Muscle layer of duodenum (tissue), 2 donors: Measurements from ENCODE around the gene GRIN1.

Experiments used
- H3K27ac ChIP-seq: one replicate; pipeline ENCODE4 v1.7.0; 2013; ENCODE audit warnings: mild to moderate bottlenecking, low read length
- H3K27me3 ChIP-seq: one replicate; pipeline ENCODE4 v1.7.0; 2013; ENCODE audit warnings: low read depth, mild to moderate bottlenecking, control low read depth, low read length
- H3K36me3 ChIP-seq, 2 donors: one replicate each; pipeline ENCODE4 v1.7.0; 2013; ENCODE audit warnings: low read length in 2 of 2, control low read depth in 1 of 2, mild to moderate bottlenecking in 1 of 2; ENCODE audit not compliant: insufficient read depth in 2 of 2, control insufficient read depth in 1 of 2
- H3K4me1 ChIP-seq, 2 donors: one replicate each; pipeline ENCODE4 v1.7.0; 2013; ENCODE audit warnings: low read length in 2 of 2, mild to moderate bottlenecking in 2 of 2, control low read depth in 1 of 2, moderate library complexity in 1 of 2; ENCODE audit not compliant: insufficient read depth in 2 of 2, control insufficient read depth in 1 of 2
- H3K4me3 ChIP-seq, 2 donors: one replicate each; pipeline ENCODE4 v1.7.0; 2013; ENCODE audit warnings: low read length in 2 of 2, low read depth in 1 of 2, mild to moderate bottlenecking in 1 of 2
- H3K9me3 ChIP-seq, 2 donors: one replicate each; pipeline ENCODE4 v1.7.0; 2013; ENCODE audit warnings: low read length in 2 of 2, control low read depth in 1 of 2, mild to moderate bottlenecking in 1 of 2; ENCODE audit not compliant: control insufficient read depth in 1 of 2
- donor health status: healthy.

Gene GRIN1

DNA sequence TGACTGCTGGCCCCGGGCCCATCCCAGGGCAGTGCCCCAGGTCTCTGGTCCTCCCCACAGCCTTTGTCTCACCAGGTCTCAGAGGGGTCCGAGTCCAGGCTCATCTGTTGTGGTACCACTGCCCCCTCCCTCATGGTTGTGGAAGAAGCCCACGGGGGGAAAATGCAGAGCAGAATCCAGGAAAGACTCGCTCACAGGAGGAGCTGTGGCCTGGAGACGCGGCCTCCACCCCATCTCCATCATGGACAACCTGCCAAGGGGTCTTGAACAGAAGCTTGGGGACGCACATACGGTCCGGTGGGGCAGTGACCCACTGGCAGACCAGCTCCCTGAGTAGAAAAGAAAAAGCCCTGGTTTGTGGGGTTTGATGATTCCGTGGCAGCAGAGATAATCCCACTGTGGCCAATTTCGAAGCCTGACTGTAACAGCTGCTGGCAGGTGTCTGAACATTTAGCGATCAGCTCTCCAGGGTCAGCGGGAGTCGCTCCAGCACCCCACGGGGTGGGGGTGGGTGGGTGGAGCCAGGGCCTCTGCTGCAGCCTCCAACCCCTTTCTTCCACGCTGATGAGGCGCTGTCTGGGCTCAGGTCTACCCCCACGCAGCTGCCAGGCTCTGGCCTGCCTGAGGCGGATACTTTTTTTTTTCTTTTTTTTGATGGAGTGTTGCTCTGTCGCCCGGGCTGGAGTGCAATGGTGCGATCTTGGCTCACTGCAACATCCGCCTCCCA is 1.9 kb upstream of the GRIN1 start:
- H3K9me3 ChIP-seq: no peaks in the 10 kb centered on the region
- peaks cover 0 to 5% of the 10 kb centered on the region in 2 donors for H3K4me1 ChIP-seq
- peaks cover 48% of the 10 kb centered on the region for H3K27me3 ChIP-seq
- no peak overlapping the region for H3K27ac ChIP-seq
- H3K4me3 ChIP-seq: no peak overlapping the region
- H3K36me3 ChIP-seq: no peaks in the 10 kb centered on the region

- no peaks in the 10 kb centered on the region for H3K36me3 ChIP-seq
- no peak overlapping the region for H3K27ac ChIP-seq
- peaks cover 0 to 5% of the 10 kb centered on the region in 2 donors for H3K4me1 ChIP-seq
- no peaks in the 10 kb centered on the region for H3K9me3 ChIP-seq
- peaks cover 51% of the 10 kb centered on the region for H3K27me3 ChIP-seq
- no peak overlapping the region for H3K4me3 ChIP-seq
Measured at GRCh38 chr9:137138058-137138721, 764 bp upstream of the GRIN1 start.

DNA sequence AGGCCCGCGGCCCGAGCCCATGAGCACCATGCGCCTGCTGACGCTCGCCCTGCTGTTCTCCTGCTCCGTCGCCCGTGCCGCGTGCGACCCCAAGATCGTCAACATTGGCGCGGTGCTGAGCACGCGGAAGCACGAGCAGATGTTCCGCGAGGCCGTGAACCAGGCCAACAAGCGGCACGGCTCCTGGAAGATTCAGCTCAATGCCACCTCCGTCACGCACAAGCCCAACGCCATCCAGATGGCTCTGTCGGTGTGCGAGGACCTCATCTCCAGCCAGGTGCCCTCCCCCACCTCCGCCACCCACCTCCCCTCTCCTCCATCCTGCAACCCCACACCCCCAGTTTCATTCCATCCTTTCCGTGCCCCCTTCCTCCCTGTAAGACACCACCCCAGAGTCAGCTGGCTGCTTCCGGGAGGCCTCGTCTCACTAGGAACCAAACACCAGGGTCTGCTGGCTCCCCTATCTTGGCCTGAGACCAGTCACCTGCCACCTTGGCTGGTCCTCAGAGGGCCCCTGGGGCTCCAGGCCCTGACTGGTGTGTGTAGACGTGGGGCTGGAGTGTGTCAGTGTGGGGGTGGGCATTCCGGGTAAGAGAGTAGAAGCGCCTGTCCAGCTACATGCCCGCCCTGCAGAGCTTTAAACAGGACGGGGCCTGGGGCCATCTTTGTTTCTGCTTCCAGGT is 655 bp downstream of the GRIN1 start:
- no peak overlapping the region for H3K27ac ChIP-seq
- no peaks in the 10 kb centered on the region for H3K9me3 ChIP-seq
- H3K27me3 ChIP-seq: peaks cover 51% of the 10 kb centered on the region

DNA sequence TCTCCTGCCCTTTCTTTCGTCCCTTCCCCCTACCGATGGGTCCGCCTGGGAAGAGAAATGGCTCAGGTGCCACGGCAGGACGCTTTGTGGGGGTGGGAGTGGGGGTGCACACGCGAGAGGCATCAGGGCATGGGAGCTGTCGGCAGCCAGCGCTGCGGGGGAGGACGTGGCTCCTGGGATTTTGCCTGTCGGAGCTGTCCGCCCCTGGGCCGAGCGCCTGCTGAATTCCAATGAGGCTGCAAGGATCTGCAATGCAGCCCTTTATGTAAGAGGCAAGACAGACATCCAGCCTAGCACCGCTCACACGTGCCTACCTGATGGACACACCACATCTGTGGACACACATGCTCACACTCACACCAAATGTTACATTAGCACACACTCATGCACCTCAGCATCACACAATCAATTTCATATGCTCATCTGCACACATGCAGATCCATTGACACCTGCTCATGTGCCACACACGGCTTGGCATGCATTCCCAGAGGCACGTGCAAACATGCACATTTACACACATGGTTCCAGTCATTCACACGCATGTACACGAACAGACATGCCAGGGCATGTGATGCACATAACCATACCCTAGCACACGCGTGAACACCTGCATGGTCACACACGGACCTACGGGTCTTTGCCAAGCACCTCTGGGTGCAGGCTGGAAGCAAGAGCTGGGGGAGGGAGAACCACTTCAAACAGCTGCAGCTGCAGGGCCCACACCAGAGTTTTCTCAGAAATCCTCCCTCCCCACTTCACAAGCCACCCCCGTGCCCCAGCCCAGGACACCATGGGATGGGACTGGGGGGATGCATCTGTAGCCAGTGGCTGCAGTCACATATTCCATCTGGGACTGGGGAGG is 1.4 kb downstream of the GRIN1 start:
- no peak overlapping the region for H3K4me3 ChIP-seq
- H3K9me3 ChIP-seq: no peaks in the 10 kb centered on the region
- peaks cover 0 to 5% of the 10 kb centered on the region in 2 donors for H3K4me1 ChIP-seq
- no peak overlapping the region for H3K27ac ChIP-seq
- no peaks in the 10 kb centered on the region for H3K36me3 ChIP-seq
- peaks cover 51% of the 10 kb centered on the region for H3K27me3 ChIP-seq

More for the DNA sequence above, 655 bp downstream of the GRIN1 start:
- H3K4me1 ChIP-seq: peaks cover 0 to 5% of the 10 kb centered on the region in 2 donors
- no peak overlapping the region for H3K4me3 ChIP-seq
- H3K36me3 ChIP-seq: no peaks in the 10 kb centered on the region

- no peaks in the 10 kb centered on the region for H3K36me3 ChIP-seq
- no peak overlapping the region for H3K4me3 ChIP-seq
- no peak overlapping the region for H3K27ac ChIP-seq
- H3K9me3 ChIP-seq: no peaks in the 10 kb centered on the region
- H3K27me3 ChIP-seq: peaks cover 47% of the 10 kb centered on the region
- H3K4me1 ChIP-seq: peaks cover 0 to 5% of the 10 kb centered on the region in 2 donors
Measured at GRCh38 chr9:137141050-137141810, 2.3 kb downstream of the GRIN1 start.

GRCh38 chr9:137141976-137142936 is 3.3 kb downstream of the GRIN1 start:
- Histone ChIP-seq H3K9me3 (no peaks in the 10 kb centered on the region), H3K4me3 (no peak overlapping the region), H3K27ac (no peak overlapping the region), H3K36me3 (no peaks in the 10 kb centered on the region), H3K4me1 (peaks cover 0 to 5% of the 10 kb centered on the region in 2 donors), H3K27me3 (peaks cover 44% of the 10 kb centered on the region)

- Histone ChIP-seq H3K36me3 (no peaks in the 10 kb centered on the region), H3K27me3 (peaks cover 35% of the 10 kb centered on the region), H3K9me3 (no peaks in the 10 kb centered on the region), H3K27ac (no peak overlapping the region), H3K4me1 (peaks cover 0 to 5% of the 10 kb centered on the region in 2 donors), H3K4me3 (no peak overlapping the region)
Measured at GRCh38 chr9:137143459-137143858, 4.5 kb downstream of the GRIN1 start.

GRCh38 chr9:137145731-137146526 is 7.0 kb downstream of the GRIN1 start:
- Histone ChIP-seq H3K36me3 (no peaks in the 10 kb centered on the region), H3K9me3 (no peaks in the 10 kb centered on the region), H3K4me3 (no peak overlapping the region), H3K4me1 (no peaks in the 10 kb centered on the region), H3K27me3 (peaks cover 14% of the 10 kb centered on the region), H3K27ac (no peak overlapping the region)

GRCh38 chr9:137146527-137146918 is 7.6 kb downstream of the GRIN1 start:
- Histone ChIP-seq H3K27ac (no peak overlapping the region), H3K4me3 (no peak overlapping the region), H3K36me3 (no peaks in the 10 kb centered on the region), H3K9me3 (no peaks in the 10 kb centered on the region), H3K4me1 (no peaks in the 10 kb centered on the region), H3K27me3 (peaks cover 8% of the 10 kb centered on the region)
